Fibroblast of peridontal ligament (primary cell): ENCODE results near the gene ERI2.
A peak's percentile ranks its signal among the peaks of the same experiment; 100 is the strongest.
"Not testable (repeated sequence)": the region's sequence is repeated elsewhere in the genome, so short reads cannot be mapped to it uniquely, and the experiment has no call there.

Source experiments
- DNase-seq: peaks from one replicate; pipeline ENCODE4 v3.0.0-alpha.2; 2010; ENCODE audit errors: extremely low read depth

Gene ERI2

GRCh38 chr16:20818929-20819585, 12.8 kb upstream of the ERI2 start:
- DNase-seq, result no peak

GRCh38 chr16:20814784-20815183, 8.5 kb upstream of the ERI2 start:
- DNase-seq, result no peak

GRCh38 chr16:20812510-20812909, 6.2 kb upstream of the ERI2 start:
- DNase-seq, result no peak

GRCh38 chr16:20811889-20812439, 5.7 kb upstream of the ERI2 start:
- DNase-seq, result no peak

- no peak for DNase-seq
Measured at GRCh38 chr16:20807862-20808261, 1.6 kb upstream of the ERI2 start.

GRCh38 chr16:20805684-20806167, 546 bp downstream of the ERI2 start:
- DNase-seq, result not testable (repeated sequence)

- DNase-seq, result no peak
Measured at GRCh38 chr16:20803561-20804214, 2.6 kb downstream of the ERI2 start.

GRCh38 chr16:20803192-20803560, 3.1 kb downstream of the ERI2 start:
- DNase-seq, result peak; percentile 55

GRCh38 chr16:20801278-20801677, 5.0 kb downstream of the ERI2 start:
- no peak for DNase-seq

- peak; percentile 49 for DNase-seq
Measured at GRCh38 chr16:20799599-20799998, 6.7 kb downstream of the ERI2 start.

GRCh38 chr16:20798364-20798763, 7.9 kb downstream of the ERI2 start:
- DNase-seq, result no peak

GRCh38 chr16:20791923-20792612, 14.2 kb downstream of the ERI2 start:
- peak; percentile 26 for DNase-seq

- DNase-seq, result no peak
Measured at GRCh38 chr16:20789130-20789529, 17.1 kb downstream of the ERI2 start.

- no peak for DNase-seq
Measured at GRCh38 chr16:20784204-20784603, 22.1 kb downstream of the ERI2 start.

- DNase-seq, result no peak
Measured at GRCh38 chr16:20782470-20782869, 23.8 kb downstream of the ERI2 start.

GRCh38 chr16:20781697-20782096, 24.6 kb downstream of the ERI2 start:
- no peak for DNase-seq

- DNase-seq, result peak; percentile 54
Measured at GRCh38 chr16:20774703-20775362, 31.4 kb downstream of the ERI2 start.

- DNase-seq, result no peak
Measured at GRCh38 chr16:20773679-20774078, 32.6 kb downstream of the ERI2 start.

- DNase-seq, result no peak
Measured at GRCh38 chr16:20768818-20769217, 37.5 kb downstream of the ERI2 start.

GRCh38 chr16:20768121-20768520, 38.2 kb downstream of the ERI2 start:
- DNase-seq, result no peak

GRCh38 chr16:20767577-20767976, 38.7 kb downstream of the ERI2 start:
- DNase-seq, result no peak

GRCh38 chr16:20766294-20766693, 40.0 kb downstream of the ERI2 start:
- no peak for DNase-seq
